GM21737 (cell line): ENCODE data around the gene CEBPA.
"Not testable (repeated sequence)": the region's sequence is repeated elsewhere in the genome, so short reads cannot be mapped to it uniquely, and the experiment has no call there.

ENCODE experiments used
- ATAC-seq: cut with Tn5 transposase; IDR thresholded peaks from one replicate; pipeline ENCODE4 v1.9.1; 2021; ENCODE audit warnings: mild to moderate bottlenecking, moderate library complexity; ENCODE audit not compliant: unreplicated experiment

CEBPA gene

GRCh38 chr19:33325920-33326319 lies 23.6 kb upstream of the CEBPA start:
- ATAC-seq = no peak

- ATAC-seq = no peak
Measured at GRCh38 chr19:33324628-33325027, 22.3 kb upstream of the CEBPA start.

GRCh38 chr19:33323093-33323820 lies 20.9 kb upstream of the CEBPA start:
- no peak for ATAC-seq

- no peak for ATAC-seq
Measured at GRCh38 chr19:33320636-33321035, 18.3 kb upstream of the CEBPA start.

GRCh38 chr19:33317991-33318390 lies 15.7 kb upstream of the CEBPA start:
- not testable (repeated sequence) for ATAC-seq

- ATAC-seq = no peak
Measured at GRCh38 chr19:33317517-33317916, 15.2 kb upstream of the CEBPA start.

- no peak for ATAC-seq
Measured at GRCh38 chr19:33316541-33317264, 14.4 kb upstream of the CEBPA start.

- ATAC-seq = not testable (repeated sequence)
Measured at GRCh38 chr19:33312808-33313207, 10.5 kb upstream of the CEBPA start.

GRCh38 chr19:33312065-33312464 lies 9.7 kb upstream of the CEBPA start:
- no peak for ATAC-seq

GRCh38 chr19:33311326-33311682 lies 9.0 kb upstream of the CEBPA start:
- ATAC-seq = no peak

GRCh38 chr19:33310606-33311325 lies 8.4 kb upstream of the CEBPA start:
- ATAC-seq = no peak

- ATAC-seq = no peak
Measured at GRCh38 chr19:33309826-33310225, 7.5 kb upstream of the CEBPA start.

- ATAC-seq = no peak
Measured at GRCh38 chr19:33306853-33307792, 4.8 kb upstream of the CEBPA start.

- no peak for ATAC-seq
Measured at GRCh38 chr19:33306191-33306590, 3.9 kb upstream of the CEBPA start.

GRCh38 chr19:33304760-33305647 lies 2.7 kb upstream of the CEBPA start:
- no peak for ATAC-seq

- ATAC-seq = no peak
Measured at GRCh38 chr19:33304371-33304759, 2.0 kb upstream of the CEBPA start.

- no peak for ATAC-seq
Measured at GRCh38 chr19:33303791-33304345, 1.5 kb upstream of the CEBPA start.

GRCh38 chr19:33302974-33303790 lies 848 bp upstream of the CEBPA start:
- no peak for ATAC-seq

GRCh38 chr19:33301900-33302174 lies 497 bp downstream of the CEBPA start:
- ATAC-seq = peak; percentile 19
